Transverse colon (tissue), 3 donors: ENCODE data around the gene ZNF786.
"Not testable (repeated sequence)": the region's sequence is repeated elsewhere in the genome, so short reads cannot be mapped to it uniquely, and the experiment has no call there.

Experiments used
- EP300 ChIP-seq: sonication (generic); formaldehyde crosslinking; IDR thresholded peaks from one replicate; pipeline ENCODE4 v1.6.1; 2017; ENCODE audit warnings: antibody characterized with exemption, low read depth
- POLR2A ChIP-seq: fragments of 450-650 bp; IDR thresholded peaks from one replicate; pipeline ENCODE4 v1.6.1; 2016; ENCODE audit warnings: antibody characterized with exemption, mild to moderate bottlenecking, moderate library complexity
- TF ChIP-seq, protein P1 (sequence below), 5 experiments: fragments of 200-600 bp in 3 of 5; fragments of 450-650 bp in 2 of 5; sonication (generic) in 3 of 5; IDR thresholded peaks; 1 replicate in 2 of 5; 2 replicates in 3 of 5; pipeline ENCODE4 v1.5.1; 2016 to 2017; ENCODE audit warnings: antibody characterized with exemption in 5 of 5, inconsistent platforms in 3 of 5, mild to moderate bottlenecking in 2 of 5, moderate library complexity in 1 of 5

DNA sequence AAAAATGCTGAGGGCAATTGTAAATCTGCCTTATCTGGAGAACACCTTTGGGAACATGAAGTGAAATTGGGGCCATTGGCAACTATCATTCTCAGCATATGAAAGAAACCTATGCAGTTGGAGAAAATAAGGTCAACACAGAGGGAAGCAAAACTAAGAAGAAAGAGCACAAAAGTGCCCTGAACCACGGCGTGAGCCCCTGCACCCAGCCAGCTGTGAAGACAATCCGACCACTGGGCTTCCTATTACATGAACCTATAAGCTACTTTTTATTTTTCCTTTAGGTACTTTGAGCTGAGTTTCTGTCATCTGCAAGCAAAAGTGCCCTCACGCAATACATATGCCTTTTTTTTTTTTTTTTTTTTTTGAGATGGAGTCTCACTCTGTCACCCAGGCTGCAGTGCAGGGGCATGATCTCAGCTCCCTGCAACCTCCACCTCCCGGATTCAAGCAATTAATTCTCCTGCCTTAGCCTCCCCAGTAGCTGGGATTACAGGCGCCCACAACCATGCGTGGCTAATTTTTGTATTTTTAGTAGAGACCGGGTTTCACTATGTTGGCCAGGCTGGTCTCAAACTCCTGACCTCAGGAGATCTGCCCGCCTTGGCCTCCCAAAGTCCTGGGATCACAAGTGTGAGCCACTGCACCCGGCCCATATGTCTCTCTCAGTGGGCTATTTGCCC is 28.2 kb downstream of the ZNF786 start:
- TF ChIP-seq, protein P1, sequence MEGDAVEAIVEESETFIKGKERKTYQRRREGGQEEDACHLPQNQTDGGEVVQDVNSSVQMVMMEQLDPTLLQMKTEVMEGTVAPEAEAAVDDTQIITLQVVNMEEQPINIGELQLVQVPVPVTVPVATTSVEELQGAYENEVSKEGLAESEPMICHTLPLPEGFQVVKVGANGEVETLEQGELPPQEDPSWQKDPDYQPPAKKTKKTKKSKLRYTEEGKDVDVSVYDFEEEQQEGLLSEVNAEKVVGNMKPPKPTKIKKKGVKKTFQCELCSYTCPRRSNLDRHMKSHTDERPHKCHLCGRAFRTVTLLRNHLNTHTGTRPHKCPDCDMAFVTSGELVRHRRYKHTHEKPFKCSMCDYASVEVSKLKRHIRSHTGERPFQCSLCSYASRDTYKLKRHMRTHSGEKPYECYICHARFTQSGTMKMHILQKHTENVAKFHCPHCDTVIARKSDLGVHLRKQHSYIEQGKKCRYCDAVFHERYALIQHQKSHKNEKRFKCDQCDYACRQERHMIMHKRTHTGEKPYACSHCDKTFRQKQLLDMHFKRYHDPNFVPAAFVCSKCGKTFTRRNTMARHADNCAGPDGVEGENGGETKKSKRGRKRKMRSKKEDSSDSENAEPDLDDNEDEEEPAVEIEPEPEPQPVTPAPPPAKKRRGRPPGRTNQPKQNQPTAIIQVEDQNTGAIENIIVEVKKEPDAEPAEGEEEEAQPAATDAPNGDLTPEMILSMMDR (IDR thresholded peaks at IDR 0.05): not testable (repeated sequence)
- not testable (repeated sequence) for TF ChIP-seq POLR2A, EP300
